ENCODE results near the gene ATL2. TPM values are rescaled to one million over a fixed set of nuclear protein-coding genes. Genes with fewer than 3 reads are reported as not detected.
A peak's percentile ranks its signal among the peaks of the same experiment; 100 is the strongest.

ATL2 gene
- total and polyA plus RNA-seq, 3 experiments from 2014 or later: 23.4 to 62.4 (median 61.5) TPM

DNA sequence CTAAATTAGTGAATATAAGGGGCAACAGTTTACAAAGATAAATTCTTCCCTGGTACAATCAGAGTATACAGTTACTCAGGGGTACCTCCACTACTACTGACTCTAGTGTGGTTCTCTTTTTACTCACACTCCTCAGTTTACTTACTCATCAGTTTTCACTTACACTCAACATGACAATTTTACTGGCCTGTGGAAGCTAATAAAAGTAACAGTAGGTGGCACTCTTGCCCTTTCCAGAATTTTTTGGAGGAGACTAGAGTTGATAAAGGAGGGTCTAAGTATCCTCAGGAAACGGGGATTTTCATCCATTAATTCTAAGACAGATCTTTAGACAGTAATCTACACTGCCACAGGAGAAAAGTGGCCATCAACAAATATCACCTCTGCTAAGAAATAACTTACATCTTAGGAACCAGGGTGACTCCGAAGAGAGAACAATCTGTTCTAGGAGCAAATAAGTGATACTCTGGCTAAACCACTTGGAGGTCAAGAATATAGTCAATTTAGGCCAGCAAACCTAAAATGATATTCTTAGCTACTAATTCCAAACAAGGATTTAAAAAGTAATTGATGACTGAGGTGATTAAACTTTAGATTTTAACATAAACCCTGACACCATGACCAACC lies 61.3 kb downstream of the ATL2 start:
- POLR2A ChIA-PET: no interaction called here
- H3K4me1 Mint-ChIP-seq: no peaks in the 10 kb centered on the region

GRCh38 chr2:38308821-38309220 lies 68.3 kb downstream of the ATL2 start:
- Mint-ChIP-seq H3K27me3 (no peaks in the 10 kb centered on the region), H3K9me3 (no peaks in the 10 kb centered on the region), H3K4me3 (no peak overlapping the region), H3K36me3 (peaks cover 0 to 84% (median 37%) of the 10 kb centered on the region in 3 donors), H3K4me1 (peaks cover 22 to 33% (median 32%) of the 10 kb centered on the region in 3 donors), H3K27ac (no peak overlapping the region)
- peaks cover 11% of the 10 kb centered on the region for H3K36me3 ChIP-seq (ENCODE audit: insufficient read depth, low read length)
- H3K4me3 ChIP-seq (ENCODE audit: low read length): no peak overlapping the region
- CTCF ChIA-PET: no interaction called here
- no peaks in the 10 kb centered on the region for H3K9me3 ChIP-seq (ENCODE audit: low read length)
- no peaks in the 10 kb centered on the region for H3K4me1 ChIP-seq (ENCODE audit: insufficient read depth, low read length)
- H3K27me3 ChIP-seq (ENCODE audit: insufficient read depth, low read length, poor library complexity, severe bottlenecking): no peaks in the 10 kb centered on the region
- POLR2A ChIA-PET: no interaction called here
- no peak for DNase-seq
- no peak overlapping the region for H3K27ac ChIP-seq (ENCODE audit: low read depth, low read length)

More for the DNA sequence above, 61.3 kb downstream of the ATL2 start:
- CTCF ChIA-PET: interaction anchor here (0.6 to 5.0 kb wide), 14 partner anchors 9 to 503 kb away, joined by 3 to 63 read pairs (median 4); no protein-coding TSS in a partner anchor
- no peak overlapping the region for H3K4me3 ChIP-seq (ENCODE audit: low read length)
- no peaks in the 10 kb centered on the region for H3K27me3 Mint-ChIP-seq
- peaks cover 18% of the 10 kb centered on the region for H3K36me3 ChIP-seq (ENCODE audit: insufficient read depth, low read length)
- H3K4me3 Mint-ChIP-seq: no peak overlapping the region
- DNase-seq: peak in 2 of 5 donors; percentile 14 to 35
- no peaks in the 10 kb centered on the region for H3K9me3 Mint-ChIP-seq
- H3K27ac ChIP-seq (ENCODE audit: low read depth, low read length): no peak overlapping the region
- no peaks in the 10 kb centered on the region for H3K27me3 ChIP-seq (ENCODE audit: insufficient read depth, low read length, poor library complexity, severe bottlenecking)
- H3K27ac Mint-ChIP-seq: no peak overlapping the region
- H3K4me1 ChIP-seq (ENCODE audit: insufficient read depth, low read length): no peaks in the 10 kb centered on the region
- peaks cover 0 to 74% (median 19%) of the 10 kb centered on the region in 3 donors for H3K36me3 Mint-ChIP-seq
- no peaks in the 10 kb centered on the region for H3K9me3 ChIP-seq (ENCODE audit: low read length)

DNA sequence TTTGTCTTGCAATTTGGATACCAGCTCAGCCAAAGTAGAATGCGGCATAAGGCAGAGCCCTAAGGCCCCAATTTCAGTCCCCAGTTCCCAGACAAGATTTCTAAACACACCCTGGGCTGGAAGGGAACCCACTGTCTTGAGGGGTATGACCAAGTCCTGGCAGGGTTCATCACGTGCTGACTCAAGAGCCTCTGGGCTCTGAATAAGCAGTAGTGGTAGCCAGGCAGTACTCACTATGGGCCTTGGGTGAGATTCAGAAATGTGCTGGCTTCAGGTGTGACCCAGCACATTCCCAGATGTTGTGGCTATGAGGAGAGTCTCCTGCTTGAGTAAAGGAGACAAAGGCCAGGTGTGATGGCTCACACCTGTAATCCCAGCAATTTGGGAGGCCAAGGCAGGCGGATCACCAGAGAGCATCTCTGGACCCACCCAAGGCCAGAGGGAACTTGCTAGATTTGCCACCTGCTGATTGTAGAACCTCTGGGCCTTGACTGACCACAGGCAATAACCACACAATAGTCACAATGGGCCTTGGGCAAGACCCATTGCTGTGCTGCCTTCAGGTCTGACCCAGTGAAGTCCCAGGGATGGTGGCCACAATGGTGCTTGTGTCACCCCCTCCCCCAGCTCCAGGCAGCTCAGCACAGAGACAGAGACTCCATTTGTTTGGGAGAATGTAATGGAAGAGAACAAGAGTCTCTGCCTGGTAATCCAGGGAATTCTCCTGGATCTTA lies 74.9 kb downstream of the ATL2 start:
- no peaks in the 10 kb centered on the region for H3K9me3 ChIP-seq (ENCODE audit: low read length)
- peaks cover 0 to 82% (median 26%) of the 10 kb centered on the region in 3 donors for H3K36me3 Mint-ChIP-seq
- peaks cover 26 to 39% (median 36%) of the 10 kb centered on the region in 3 donors for H3K4me1 Mint-ChIP-seq
- H3K4me1 ChIP-seq (ENCODE audit: insufficient read depth, low read length): peaks cover 4% of the 10 kb centered on the region
- no peak for DNase-seq
- H3K27ac Mint-ChIP-seq: peak overlapping the region in 3 of 8 donors; percentile 15 to 40 (median 26)
- no peak overlapping the region for H3K4me3 ChIP-seq (ENCODE audit: low read length)
- no peak overlapping the region for H3K4me3 Mint-ChIP-seq
- H3K36me3 ChIP-seq (ENCODE audit: insufficient read depth, low read length): peaks cover 24% of the 10 kb centered on the region
- ChIA-PET CTCF (no interaction called here), POLR2A (no interaction called here)
- H3K27me3 Mint-ChIP-seq: no peaks in the 10 kb centered on the region
- no peak overlapping the region for H3K27ac ChIP-seq (ENCODE audit: low read depth, low read length)
- H3K27me3 ChIP-seq (ENCODE audit: insufficient read depth, low read length, poor library complexity, severe bottlenecking): no peaks in the 10 kb centered on the region
- no peaks in the 10 kb centered on the region for H3K9me3 Mint-ChIP-seq

DNA sequence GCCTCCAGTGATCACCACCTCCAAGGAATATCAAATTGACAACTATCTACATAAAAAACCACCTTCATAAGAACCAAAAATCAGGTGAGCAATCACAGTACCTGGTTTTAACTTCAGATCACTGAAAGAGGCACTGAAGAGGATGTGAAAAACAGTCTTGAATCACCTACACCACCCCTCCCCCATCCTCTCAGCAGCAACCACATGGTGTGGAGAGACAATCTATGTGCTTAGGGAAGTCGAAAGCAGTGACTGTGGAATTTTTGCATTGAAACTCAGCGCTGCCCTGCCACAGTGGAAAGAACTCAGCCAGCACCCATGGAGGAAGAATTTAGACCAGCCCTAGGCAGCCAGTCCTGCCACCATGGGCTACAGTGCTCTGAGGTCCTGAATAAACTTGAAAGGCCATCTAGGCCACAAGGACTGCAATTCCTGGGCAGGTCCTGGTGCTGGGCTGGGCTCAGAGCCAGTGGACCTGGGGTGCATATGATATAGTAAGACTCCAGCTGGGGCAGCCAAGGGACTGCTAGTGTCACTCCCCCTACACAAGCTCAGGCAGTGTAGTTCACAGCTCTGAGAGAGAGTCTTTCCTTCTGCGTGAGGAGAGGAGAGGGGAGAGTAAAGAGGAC lies 75.6 kb downstream of the ATL2 start:
- ChIA-PET CTCF (no interaction called here), POLR2A (no interaction called here)
- Mint-ChIP-seq H3K36me3 (peaks cover 0 to 80% (median 26%) of the 10 kb centered on the region in 3 donors), H3K9me3 (no peaks in the 10 kb centered on the region), H3K27ac (peak overlapping the region in 3 of 8 donors; percentile 15 to 69 (median 40)), H3K4me3 (no peak overlapping the region), H3K4me1 (peaks cover 26 to 36% (median 35%) of the 10 kb centered on the region in 3 donors), H3K27me3 (no peaks in the 10 kb centered on the region)
- H3K27ac ChIP-seq (ENCODE audit: low read depth, low read length): no peak overlapping the region
- H3K36me3 ChIP-seq (ENCODE audit: insufficient read depth, low read length): peaks cover 25% of the 10 kb centered on the region
- DNase-seq: no peak
- H3K4me1 ChIP-seq (ENCODE audit: insufficient read depth, low read length): peaks cover 4% of the 10 kb centered on the region
- no peak overlapping the region for H3K4me3 ChIP-seq (ENCODE audit: low read length)
- H3K9me3 ChIP-seq (ENCODE audit: low read length): no peaks in the 10 kb centered on the region
- H3K27me3 ChIP-seq (ENCODE audit: insufficient read depth, low read length, poor library complexity, severe bottlenecking): no peaks in the 10 kb centered on the region

- H3K4me1 Mint-ChIP-seq: peaks cover 3 to 9% (median 7%) of the 10 kb centered on the region in 3 donors
- no peaks in the 10 kb centered on the region for H3K9me3 Mint-ChIP-seq
- H3K9me3 ChIP-seq (ENCODE audit: low read length): no peaks in the 10 kb centered on the region
- no peak overlapping the region for H3K4me3 Mint-ChIP-seq
- H3K4me3 ChIP-seq (ENCODE audit: low read length): no peak overlapping the region
- peaks cover 0 to 64% (median 17%) of the 10 kb centered on the region in 3 donors for H3K36me3 Mint-ChIP-seq
- peaks cover 25% of the 10 kb centered on the region for H3K36me3 ChIP-seq (ENCODE audit: insufficient read depth, low read length)
- peak overlapping the region in 2 of 8 donors; percentile 10 to 49 for H3K27ac Mint-ChIP-seq
- POLR2A ChIA-PET: no interaction called here
- no peaks in the 10 kb centered on the region for H3K27me3 Mint-ChIP-seq
- H3K27ac ChIP-seq (ENCODE audit: low read depth, low read length): no peak overlapping the region
- H3K27me3 ChIP-seq (ENCODE audit: insufficient read depth, low read length, poor library complexity, severe bottlenecking): no peaks in the 10 kb centered on the region
- peaks cover 4% of the 10 kb centered on the region for H3K4me1 ChIP-seq (ENCODE audit: insufficient read depth, low read length)
- CTCF ChIA-PET: no interaction called here
- no peak for DNase-seq
Observed at GRCh38 chr2:38298539-38298938, 78.5 kb downstream of the ATL2 start.

DNA sequence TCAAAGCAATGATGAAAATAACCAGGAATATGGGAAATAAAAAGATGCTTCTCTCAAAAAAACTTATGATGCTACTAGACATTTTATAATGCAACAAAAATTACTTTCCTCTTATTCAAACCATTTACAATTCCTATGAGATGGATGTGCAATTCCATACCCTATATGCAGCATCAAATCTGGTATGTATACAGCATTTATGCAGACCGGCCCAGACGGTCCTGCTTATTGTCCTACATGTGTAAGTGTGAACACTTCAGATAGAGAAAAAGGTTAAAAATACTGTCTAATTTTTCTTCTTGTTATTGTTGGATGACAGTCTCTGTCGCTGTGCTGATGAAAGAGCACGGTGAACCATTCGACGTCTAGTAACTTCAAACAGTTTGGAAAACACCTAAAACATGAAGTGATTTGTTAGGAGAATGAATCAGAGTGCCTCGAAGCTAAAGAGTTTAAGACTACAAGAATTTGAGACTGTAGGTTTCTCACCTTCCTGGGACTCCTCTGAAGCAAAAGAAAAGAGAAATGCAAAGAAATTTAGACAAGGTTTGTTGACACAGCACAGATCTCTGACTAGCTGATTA lies 80.8 kb downstream of the ATL2 start:
- DNase-seq: no peak
- Mint-ChIP-seq H3K36me3 (peaks cover 0 to 45% (median 9%) of the 10 kb centered on the region in 3 donors), H3K9me3 (no peaks in the 10 kb centered on the region), H3K4me1 (no peaks in the 10 kb centered on the region), H3K4me3 (no peak overlapping the region), H3K27ac (no peak overlapping the region), H3K27me3 (no peaks in the 10 kb centered on the region)
- Histone ChIP-seq H3K27me3 (ENCODE audit: insufficient read depth, low read length, poor library complexity, severe bottlenecking) (no peaks in the 10 kb centered on the region), H3K36me3 (ENCODE audit: insufficient read depth, low read length) (peaks cover 17% of the 10 kb centered on the region), H3K4me1 (ENCODE audit: insufficient read depth, low read length) (peaks cover under 1% of the 10 kb centered on the region), H3K9me3 (ENCODE audit: low read length) (no peaks in the 10 kb centered on the region), H3K27ac (ENCODE audit: low read depth, low read length) (no peak overlapping the region), H3K4me3 (ENCODE audit: low read length) (no peak overlapping the region)
- CTCF ChIA-PET: interaction anchor here (1.3 kb wide), 1 partner anchor 22 kb away, joined by 3 read pairs; no protein-coding TSS in a partner anchor
- POLR2A ChIA-PET: no interaction called here

- no peak overlapping the region for H3K4me3 ChIP-seq (ENCODE audit: low read length)
- no peaks in the 10 kb centered on the region for H3K9me3 ChIP-seq (ENCODE audit: low read length)
- no peaks in the 10 kb centered on the region for H3K27me3 ChIP-seq (ENCODE audit: insufficient read depth, low read length, poor library complexity, severe bottlenecking)
- peak overlapping the region in 1 of 8 donors; percentile 6 for H3K27ac Mint-ChIP-seq
- no peaks in the 10 kb centered on the region for H3K4me1 ChIP-seq (ENCODE audit: insufficient read depth, low read length)
- DNase-seq: no peak
- peaks cover 17% of the 10 kb centered on the region for H3K36me3 ChIP-seq (ENCODE audit: insufficient read depth, low read length)
- H3K27ac ChIP-seq (ENCODE audit: low read depth, low read length): no peak overlapping the region
- no peaks in the 10 kb centered on the region for H3K27me3 Mint-ChIP-seq
- CTCF ChIA-PET: no interaction called here
- H3K9me3 Mint-ChIP-seq: no peaks in the 10 kb centered on the region
- H3K4me3 Mint-ChIP-seq: no peak overlapping the region
- peaks cover 0 to 36% (median 7%) of the 10 kb centered on the region in 3 donors for H3K36me3 Mint-ChIP-seq
- POLR2A ChIA-PET: no interaction called here
- H3K4me1 Mint-ChIP-seq: no peaks in the 10 kb centered on the region
Observed at GRCh38 chr2:38294597-38294996, 82.5 kb downstream of the ATL2 start.
